DND-41 (cell line): ENCODE data around the gene TRIOBP.

Experiments used
- CTCF ChIP-seq: IDR thresholded peaks from 2 replicates; pipeline ENCODE4 v1.5.1; 2012; ENCODE audit warnings: borderline replicate concordance, low read length, moderate library complexity, mild to moderate bottlenecking; ENCODE audit not compliant: poor library complexity, severe bottlenecking; ENCODE audit errors: extremely low read depth
- EZH2 ChIP-seq: IDR thresholded peaks from 3 replicates; pipeline ENCODE4 v1.6.1; 2012; ENCODE audit warnings: borderline replicate concordance, low read depth, mild to moderate bottlenecking, moderate library complexity, low read length, inconsistent platforms; ENCODE audit not compliant: severe bottlenecking

GRCh38 chr22:37771081-37771480, 74.2 kb downstream of the TRIOBP start:
- TF ChIP-seq CTCF (no peak), EZH2 (no peak)
